Thyroid gland (tissue), 4 donors: ENCODE results near the gene KYAT1.

ENCODE experiments used
- POLR2A ChIP-seq, 2 donors: fragments of 450-650 bp; IDR thresholded peaks; one replicate each; pipeline ENCODE4 v1.6.1; 2017; ENCODE audit warnings: antibody characterized with exemption in 2 of 2, mild to moderate bottlenecking in 2 of 2, moderate library complexity in 1 of 2
- TF ChIP-seq, protein P1 (sequence below), 6 experiments: fragments of 200-600 bp in 3 of 6; fragments of 450-650 bp in 3 of 6; sonication (generic) in 3 of 6; IDR thresholded peaks; one replicate each; pipeline ENCODE4 v1.5.1; 2016 to 2019; ENCODE audit warnings: antibody characterized with exemption in 6 of 6, mild to moderate bottlenecking in 2 of 6, inconsistent platforms in 1 of 6, moderate library complexity in 1 of 6

DNA sequence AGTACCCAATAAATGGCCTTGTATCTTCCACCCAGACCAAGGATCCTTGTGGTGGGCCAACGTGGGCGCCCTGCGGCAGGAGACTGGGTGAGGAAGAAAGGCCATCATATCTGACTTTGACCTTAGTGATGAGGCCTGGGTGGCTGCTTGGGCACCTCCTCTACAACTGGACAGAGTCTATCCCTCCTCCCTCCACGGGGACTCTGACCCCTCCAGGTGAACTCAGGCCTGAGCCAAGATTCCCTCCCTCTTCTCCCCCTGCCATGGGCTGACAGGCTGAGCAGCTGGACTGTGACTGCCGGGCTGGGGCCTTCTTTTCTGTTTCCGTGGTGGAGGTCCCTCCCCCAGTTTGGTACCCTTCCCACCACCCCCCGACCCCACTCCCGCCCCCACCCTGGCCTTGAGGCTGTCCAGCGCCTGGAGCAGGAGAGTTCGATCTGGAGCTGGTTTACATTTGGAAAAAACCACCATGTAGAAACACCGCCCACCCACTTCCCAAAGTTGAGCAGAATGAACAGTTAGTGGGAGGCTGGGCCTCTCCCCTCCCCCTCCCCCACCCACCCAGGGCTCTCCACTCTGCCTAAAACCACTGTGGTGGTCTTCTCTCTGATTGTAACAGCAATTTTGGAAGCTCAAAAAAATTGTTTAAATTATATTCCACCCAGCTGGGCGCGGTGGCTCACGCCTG lies 37.8 kb upstream of the KYAT1 start:
- TF ChIP-seq, protein P1, sequence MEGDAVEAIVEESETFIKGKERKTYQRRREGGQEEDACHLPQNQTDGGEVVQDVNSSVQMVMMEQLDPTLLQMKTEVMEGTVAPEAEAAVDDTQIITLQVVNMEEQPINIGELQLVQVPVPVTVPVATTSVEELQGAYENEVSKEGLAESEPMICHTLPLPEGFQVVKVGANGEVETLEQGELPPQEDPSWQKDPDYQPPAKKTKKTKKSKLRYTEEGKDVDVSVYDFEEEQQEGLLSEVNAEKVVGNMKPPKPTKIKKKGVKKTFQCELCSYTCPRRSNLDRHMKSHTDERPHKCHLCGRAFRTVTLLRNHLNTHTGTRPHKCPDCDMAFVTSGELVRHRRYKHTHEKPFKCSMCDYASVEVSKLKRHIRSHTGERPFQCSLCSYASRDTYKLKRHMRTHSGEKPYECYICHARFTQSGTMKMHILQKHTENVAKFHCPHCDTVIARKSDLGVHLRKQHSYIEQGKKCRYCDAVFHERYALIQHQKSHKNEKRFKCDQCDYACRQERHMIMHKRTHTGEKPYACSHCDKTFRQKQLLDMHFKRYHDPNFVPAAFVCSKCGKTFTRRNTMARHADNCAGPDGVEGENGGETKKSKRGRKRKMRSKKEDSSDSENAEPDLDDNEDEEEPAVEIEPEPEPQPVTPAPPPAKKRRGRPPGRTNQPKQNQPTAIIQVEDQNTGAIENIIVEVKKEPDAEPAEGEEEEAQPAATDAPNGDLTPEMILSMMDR (IDR thresholded peaks at IDR 0.05): no peak
- TF ChIP-seq POLR2A (IDR thresholded peaks at IDR 0.05): no peak
